GM12865 (cell line): ENCODE data around the gene SCARB1.

Experiments
- DNase-seq: peaks from one replicate; pipeline ENCODE4 v3.0.0; 2010; ENCODE audit warnings: low read depth
- H3K4me3 ChIP-seq: 2 replicates; pipeline ENCODE4 v1.5.1; 2011; ENCODE audit warnings: mild to moderate bottlenecking, low read depth, low read length, control low read depth
- TF ChIP-seq, protein P1 (sequence below): IDR thresholded peaks from 2 replicates; pipeline ENCODE4 v1.5.1; 2011; ENCODE audit warnings: low read length, control low read depth, low read depth, inconsistent platforms; ENCODE audit not compliant: insufficient read depth; ENCODE audit errors: missing control alignments

Gene SCARB1

DNA sequence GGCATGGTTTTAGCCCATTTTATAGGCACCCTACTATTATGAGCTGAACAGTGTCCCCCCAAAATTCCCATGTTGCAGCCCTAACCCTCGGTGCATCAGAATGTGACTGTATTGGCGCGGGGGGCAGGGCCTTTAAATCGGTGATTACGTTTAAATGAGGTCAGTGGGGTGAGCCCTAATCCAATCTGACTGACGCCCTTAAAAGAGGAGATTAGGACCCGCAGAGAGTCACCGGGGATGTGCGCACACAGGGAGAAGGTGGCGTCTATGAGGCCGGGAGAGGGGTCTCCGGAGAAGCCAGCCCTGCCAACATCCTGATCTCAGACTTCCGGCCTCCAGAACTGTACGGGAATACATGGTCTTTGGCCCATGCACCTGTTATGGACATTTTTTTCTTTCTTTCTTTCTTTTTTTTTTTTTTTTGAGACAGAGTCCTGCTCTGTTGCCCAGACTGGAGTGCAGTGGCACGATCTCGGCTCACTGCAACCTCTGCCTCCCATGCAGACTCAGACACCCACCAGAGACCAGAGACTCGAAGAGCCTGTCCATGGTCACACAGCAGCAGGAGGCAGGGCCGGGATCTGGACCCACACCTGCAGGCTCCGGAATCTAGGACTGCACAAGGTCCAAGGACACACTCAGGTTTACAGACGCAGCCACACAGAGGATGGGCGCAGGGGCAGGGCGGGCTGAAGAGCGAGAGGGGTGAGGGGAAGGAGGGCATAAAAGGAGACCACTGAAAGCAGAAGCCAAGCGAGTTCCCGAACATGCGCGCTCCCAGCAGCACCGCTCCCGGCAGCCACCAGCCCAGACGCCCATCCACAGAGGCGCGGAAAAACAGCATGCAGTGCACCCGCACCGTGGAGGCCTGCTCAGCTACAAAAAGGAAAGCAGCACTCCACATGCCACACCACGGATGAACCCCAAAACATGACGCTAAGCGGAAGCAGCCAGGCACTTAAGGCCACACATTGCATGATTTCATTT, 19.0 kb downstream of the SCARB1 start:
- no peak for DNase-seq
- H3K4me3 ChIP-seq: no peak overlapping the region
- TF ChIP-seq, protein P1, sequence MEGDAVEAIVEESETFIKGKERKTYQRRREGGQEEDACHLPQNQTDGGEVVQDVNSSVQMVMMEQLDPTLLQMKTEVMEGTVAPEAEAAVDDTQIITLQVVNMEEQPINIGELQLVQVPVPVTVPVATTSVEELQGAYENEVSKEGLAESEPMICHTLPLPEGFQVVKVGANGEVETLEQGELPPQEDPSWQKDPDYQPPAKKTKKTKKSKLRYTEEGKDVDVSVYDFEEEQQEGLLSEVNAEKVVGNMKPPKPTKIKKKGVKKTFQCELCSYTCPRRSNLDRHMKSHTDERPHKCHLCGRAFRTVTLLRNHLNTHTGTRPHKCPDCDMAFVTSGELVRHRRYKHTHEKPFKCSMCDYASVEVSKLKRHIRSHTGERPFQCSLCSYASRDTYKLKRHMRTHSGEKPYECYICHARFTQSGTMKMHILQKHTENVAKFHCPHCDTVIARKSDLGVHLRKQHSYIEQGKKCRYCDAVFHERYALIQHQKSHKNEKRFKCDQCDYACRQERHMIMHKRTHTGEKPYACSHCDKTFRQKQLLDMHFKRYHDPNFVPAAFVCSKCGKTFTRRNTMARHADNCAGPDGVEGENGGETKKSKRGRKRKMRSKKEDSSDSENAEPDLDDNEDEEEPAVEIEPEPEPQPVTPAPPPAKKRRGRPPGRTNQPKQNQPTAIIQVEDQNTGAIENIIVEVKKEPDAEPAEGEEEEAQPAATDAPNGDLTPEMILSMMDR: no peak

DNA sequence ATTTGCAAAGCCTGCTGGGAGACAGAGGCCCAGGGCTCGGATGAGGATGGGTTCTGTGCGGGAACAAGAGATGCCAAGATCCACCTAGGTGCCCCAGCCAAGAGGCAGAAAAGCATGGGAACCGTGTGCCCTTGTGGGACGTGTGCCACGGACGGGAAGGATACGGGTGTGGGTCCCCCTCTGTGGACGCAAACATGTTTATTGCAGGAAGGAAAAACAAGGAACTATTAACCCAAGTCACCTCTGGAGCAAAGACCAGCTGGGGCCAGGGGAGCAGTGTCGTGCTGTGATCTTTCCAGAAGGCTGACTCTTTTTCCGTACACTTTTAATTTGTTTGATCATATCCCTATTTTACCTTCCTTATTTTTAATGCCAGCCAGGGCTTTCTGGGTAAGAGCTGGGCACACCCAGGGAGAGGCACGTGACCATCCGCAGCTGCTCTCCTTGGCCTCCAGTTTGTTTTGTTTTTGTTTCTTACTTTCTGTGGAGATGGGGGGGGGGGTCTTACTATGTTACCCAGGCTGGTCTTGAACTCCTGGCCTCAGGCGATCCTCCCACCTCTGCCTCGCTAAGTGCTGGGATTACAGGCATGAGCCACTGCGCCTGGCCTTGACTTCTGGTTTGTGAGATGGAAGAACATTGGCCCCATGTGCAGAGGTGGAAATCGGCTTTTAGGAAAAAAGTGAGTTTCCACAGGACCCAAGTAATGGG, 20.7 kb downstream of the SCARB1 start:
- H3K4me3 ChIP-seq: no peak overlapping the region
- DNase-seq: no peak
- TF ChIP-seq, protein P1: no peak

DNA sequence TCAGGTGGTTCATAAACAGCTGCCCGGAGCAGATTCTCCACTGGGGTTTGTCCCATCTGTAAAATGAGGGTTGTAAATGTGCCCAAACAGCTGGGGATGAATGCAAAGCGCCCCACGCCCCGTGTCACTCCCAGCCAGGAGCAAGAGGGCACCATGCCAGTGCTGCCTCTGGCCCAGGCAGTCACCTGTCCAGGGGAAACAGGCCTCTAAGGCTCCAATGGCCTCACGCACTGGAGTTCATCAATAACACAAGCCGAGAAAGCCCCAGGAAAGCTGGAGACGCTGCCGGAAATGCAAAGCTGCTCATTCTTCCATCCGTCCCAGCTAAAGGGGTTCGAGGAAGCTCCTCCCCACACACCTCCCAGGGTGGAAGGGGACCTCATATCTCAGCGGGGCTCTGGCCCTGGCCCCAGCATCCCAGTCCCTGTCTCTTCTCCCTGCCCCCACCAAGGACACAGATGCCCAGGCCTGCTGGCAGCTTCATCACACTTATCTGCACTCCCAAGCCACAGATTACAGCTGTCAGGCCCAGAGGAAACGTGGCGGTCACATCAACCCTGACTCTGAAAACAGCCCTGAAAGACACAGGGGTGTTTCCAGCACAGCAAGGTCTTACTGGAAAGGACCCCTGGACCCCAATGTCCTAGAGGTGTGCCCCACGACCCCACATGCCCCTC, 21.5 kb downstream of the SCARB1 start:
- no peak for DNase-seq
- TF ChIP-seq, protein P1: no peak
- no peak overlapping the region for H3K4me3 ChIP-seq

DNA sequence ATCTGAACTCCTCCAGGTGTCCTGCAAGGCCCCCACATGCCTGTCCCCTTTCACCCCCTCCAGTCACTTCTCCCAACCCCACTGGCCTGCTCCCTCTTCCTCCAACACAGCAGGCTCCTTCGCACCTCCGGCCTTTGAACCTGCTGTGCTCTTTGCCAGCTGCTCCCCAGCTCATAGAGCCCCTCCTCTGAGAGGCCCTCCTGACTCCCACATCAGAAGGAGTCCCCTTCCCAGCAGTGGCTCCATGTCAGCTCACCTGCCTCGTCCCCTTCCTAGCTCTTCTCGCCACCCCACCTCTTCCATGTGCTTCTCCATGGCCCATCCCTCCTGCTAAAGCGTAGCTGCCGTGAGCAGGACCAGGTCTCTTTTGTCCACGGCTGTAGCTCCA, 22.1 kb downstream of the SCARB1 start:
- no peak for DNase-seq
- TF ChIP-seq, protein P1: no peak
- no peak overlapping the region for H3K4me3 ChIP-seq

DNA sequence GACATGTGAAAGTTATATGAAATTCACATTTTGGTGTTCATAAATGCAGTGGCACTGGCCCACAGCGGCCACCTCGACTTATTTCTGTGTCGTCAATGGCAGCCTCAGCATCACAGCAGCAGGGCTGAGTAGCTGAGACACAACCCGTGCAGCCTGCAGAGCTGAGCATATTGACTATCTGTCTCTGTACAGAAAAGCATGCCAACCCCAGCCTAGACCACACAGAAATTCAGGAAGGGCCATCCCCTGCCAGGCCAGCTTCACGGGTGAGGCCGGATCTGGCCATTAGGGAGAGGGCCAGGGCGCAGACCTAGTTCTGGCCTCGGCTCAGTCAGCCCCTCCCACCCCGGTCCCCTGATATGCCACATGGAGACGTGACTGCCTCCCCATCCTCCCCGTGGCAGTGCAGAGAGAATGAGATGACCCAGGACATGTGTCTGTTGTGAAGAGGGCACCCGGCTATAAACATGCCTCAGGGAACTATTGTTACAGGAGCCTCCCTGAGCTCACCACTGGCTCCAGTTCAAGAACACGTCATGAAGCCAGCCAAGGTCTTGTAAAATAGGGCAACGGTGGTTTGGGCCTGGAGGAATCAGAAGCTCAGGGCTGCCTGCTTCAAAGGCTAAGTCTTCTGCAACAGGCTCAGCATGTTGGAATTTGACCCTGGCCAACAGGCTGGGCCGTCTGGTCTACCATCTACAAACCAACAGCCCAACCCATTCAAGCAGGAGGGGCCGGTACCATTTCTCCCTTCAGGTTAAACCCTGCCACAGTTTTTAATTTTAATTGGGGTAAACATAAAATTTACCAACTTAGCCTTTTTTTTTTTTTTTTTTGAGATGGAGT, 25.5 kb downstream of the SCARB1 start:
- DNase-seq: no peak
- H3K4me3 ChIP-seq: no peak overlapping the region
- TF ChIP-seq, protein P1: no peak
